GM12875 (cell line): ENCODE measurements around the gene FRMD4A.

Source experiments
- H3K4me3 ChIP-seq: one replicate; pipeline ENCODE4 v1.5.1; 2011; ENCODE audit warnings: low read depth, low read length, control low read depth
- TF ChIP-seq, protein P1 (sequence below): IDR thresholded peaks from 2 replicates; pipeline ENCODE4 v1.5.1; 2011; ENCODE audit warnings: low read depth, mild to moderate bottlenecking, control low read depth, inconsistent platforms, low read length, moderate library complexity, borderline replicate concordance; ENCODE audit not compliant: insufficient read depth

Gene FRMD4A

DNA sequence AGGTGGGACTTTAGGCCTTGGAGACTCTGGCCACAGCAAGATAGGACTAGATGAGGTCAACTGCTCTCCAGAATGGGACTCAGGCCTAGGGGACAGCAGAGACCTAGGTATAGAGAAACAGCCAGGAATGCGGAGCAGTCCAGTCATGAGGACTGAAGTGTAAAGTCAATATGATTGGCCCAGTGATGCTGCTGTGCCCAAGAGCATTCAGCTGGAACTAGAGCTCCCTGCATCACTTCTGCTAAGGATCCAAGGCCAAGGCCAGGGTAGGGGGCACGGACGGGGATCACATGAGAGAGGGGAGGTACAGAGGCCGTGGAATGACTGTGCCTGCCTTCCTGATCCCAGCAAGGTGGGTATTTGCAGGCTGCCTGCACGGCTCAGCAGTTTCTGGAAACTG lies 237.9 kb downstream of the FRMD4A start:
- H3K4me3 ChIP-seq = no peak overlapping the region
- TF ChIP-seq, protein P1, sequence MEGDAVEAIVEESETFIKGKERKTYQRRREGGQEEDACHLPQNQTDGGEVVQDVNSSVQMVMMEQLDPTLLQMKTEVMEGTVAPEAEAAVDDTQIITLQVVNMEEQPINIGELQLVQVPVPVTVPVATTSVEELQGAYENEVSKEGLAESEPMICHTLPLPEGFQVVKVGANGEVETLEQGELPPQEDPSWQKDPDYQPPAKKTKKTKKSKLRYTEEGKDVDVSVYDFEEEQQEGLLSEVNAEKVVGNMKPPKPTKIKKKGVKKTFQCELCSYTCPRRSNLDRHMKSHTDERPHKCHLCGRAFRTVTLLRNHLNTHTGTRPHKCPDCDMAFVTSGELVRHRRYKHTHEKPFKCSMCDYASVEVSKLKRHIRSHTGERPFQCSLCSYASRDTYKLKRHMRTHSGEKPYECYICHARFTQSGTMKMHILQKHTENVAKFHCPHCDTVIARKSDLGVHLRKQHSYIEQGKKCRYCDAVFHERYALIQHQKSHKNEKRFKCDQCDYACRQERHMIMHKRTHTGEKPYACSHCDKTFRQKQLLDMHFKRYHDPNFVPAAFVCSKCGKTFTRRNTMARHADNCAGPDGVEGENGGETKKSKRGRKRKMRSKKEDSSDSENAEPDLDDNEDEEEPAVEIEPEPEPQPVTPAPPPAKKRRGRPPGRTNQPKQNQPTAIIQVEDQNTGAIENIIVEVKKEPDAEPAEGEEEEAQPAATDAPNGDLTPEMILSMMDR = no peak

DNA sequence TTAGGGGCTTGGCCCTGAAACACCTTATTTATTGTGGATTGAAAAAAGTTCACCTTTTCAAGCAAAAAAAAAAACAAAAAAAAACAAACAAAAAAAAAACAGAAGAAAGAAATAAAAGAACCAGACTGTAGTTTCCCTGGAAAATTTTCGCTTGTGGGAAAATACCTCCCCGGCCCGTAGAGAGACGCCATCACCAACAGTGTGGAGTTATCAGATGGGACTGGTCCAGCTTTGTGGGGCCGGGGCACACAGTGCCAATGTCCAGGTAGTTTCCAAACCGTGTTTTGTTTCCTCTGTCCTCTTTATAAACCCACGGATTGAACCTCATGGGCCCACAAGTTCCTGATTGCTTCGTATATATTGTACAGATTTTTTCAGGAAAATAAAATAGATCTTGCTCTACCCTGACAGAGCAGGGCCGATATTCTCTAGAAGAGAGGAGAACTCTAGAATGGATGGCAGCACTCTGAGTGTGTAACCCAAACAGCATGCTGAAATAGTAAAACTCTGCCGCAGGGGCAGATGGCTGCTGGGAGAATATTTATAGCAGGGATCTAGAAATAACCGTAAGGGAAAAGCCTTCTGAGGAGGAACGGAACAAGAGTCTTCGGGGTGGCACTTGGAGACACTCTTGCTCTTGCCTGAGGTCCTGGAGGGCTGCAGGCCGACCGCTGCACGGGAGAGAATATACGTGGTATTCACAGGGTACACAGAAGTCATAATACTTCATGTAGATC lies 241.0 kb downstream of the FRMD4A start:
- TF ChIP-seq, protein P1 = no peak

DNA sequence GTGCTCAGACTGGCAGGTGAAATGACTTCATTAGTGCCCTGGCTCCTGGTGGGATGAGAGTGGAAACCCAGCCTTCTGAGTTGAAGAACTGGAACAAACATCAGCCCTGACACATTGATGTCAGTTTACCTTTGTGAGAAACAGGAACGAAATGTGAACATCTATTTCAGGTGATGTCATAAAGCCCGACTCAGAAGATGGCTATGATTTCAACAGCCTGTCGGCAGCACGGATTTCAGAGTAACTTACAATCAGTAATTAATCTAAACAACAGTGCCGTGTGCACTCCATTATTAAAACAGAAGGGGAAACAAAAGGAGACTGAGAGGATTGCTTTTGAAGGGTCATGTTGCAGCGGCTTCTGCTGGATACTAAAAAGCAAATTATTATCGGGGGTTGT lies 243.2 kb downstream of the FRMD4A start:
- TF ChIP-seq, protein P1 = no peak

More for the DNA sequence above, 241.0 kb downstream of the FRMD4A start:
- H3K4me3 ChIP-seq = no peak overlapping the region

DNA sequence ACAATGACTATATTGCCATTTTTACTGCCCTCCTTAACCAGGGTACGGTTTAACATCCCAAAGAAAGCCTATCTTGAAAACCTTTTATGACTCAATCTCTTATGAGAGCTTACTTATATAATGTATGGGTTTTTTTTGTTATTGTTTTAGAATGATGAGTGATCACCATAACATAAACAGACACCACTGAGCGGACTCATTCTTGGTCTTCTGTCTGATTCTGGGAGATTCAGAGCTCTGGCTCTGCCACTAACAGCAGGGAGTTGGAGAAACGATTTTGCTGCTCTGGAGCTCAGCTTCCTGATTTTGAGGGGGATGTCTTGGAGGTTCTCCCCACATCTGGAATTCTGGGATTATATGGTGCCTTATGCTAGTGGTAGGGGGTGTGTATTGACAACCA lies 244.1 kb downstream of the FRMD4A start:
- TF ChIP-seq, protein P1 = no peak

More for the DNA sequence above, 243.2 kb downstream of the FRMD4A start:
- H3K4me3 ChIP-seq = no peak overlapping the region

DNA sequence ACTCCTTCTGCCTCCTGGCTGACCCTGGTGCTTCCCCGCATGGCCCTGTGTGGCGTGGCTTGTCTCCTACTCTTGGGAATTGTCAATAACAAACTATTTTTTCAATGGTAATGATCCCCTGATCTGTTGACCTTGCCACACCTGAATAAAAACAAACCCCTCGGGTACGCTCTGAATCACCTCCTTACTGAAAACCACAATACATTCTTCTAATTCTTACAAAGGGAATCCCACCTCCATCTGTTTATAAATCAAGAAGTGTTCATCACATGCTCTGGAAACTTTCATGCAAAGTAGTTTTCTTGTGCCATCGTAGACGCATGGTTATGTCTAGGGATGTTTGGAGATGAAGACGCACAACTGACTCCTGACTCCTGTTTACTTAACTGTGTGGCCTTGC lies 245.8 kb downstream of the FRMD4A start:
- TF ChIP-seq, protein P1 = no peak
- H3K4me3 ChIP-seq = no peak overlapping the region

More for the DNA sequence above, 244.1 kb downstream of the FRMD4A start:
- H3K4me3 ChIP-seq = no peak overlapping the region

DNA sequence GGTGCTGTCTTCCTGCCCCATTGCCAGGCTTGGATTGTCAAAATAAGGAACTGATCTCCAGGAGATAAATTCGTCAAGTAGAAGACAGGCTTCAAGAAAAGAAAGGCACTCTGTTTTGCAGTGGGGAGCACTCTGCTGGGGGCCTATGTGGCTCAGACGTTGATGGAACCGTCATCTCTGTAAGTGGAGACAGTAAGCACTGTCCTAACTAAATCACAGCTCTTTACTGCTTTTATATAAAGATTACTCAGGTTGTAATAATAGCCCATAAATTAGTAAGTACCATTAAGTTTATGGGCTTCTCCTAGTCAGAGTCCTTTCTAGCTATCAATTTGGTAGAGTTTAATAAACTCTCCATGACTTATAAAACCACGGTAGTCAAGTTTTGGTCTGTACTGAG lies 249.9 kb downstream of the FRMD4A start:
- TF ChIP-seq, protein P1 = no peak
- no peak overlapping the region for H3K4me3 ChIP-seq

DNA sequence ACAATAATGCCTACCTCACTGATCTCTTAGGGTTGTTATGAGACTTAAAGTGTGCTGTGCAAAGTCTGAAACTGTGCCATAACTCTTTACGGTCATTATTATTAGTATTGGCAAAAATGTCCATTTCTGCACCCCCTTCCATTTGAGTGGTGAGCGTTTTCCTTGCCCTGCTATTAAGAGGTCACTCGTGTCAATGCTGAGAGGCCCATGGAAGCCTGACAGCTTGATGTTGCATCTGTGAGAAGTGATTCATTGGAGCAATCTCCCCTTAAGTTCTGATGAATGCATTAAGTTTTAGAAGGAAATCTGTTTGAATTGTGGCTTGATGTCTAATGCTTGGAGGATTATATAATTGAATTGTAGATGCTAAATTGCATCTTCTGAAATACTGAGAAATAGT lies 253.3 kb downstream of the FRMD4A start:
- TF ChIP-seq, protein P1 = no peak
- no peak overlapping the region for H3K4me3 ChIP-seq
